Embryonic facial prominence (tissue), 1 donor: ENCODE measurements around the gene SH2D3C.

Source experiments
- DNase-seq: peaks from one replicate; pipeline ENCODE4 v3.0.0-alpha.2; 2016; ENCODE audit errors: extremely low spot score

Gene SH2D3C

GRCh38 chr9:127720031-127720864 is 58.2 kb downstream of the SH2D3C start:
- no peak for DNase-seq

DNA sequence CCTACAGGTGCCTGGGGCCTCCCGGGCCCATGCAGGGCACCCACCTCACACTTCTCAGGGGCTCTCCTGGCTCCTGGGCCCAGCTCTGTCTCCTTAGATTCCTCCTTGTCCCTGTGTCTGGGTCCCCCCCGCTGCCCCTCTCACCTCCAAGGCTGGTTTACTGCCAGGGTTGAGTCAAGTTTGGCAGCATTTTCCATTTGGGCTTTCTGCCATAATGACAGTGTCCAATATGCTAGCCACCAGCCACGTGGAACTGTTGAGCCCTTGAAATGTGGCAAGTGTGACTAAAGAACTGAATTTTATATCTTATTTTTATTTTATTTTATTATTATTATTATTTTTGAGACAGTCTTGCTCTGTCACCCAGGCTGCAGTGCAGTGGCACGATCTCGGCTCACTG is 60.7 kb downstream of the SH2D3C start:
- no peak for DNase-seq

DNA sequence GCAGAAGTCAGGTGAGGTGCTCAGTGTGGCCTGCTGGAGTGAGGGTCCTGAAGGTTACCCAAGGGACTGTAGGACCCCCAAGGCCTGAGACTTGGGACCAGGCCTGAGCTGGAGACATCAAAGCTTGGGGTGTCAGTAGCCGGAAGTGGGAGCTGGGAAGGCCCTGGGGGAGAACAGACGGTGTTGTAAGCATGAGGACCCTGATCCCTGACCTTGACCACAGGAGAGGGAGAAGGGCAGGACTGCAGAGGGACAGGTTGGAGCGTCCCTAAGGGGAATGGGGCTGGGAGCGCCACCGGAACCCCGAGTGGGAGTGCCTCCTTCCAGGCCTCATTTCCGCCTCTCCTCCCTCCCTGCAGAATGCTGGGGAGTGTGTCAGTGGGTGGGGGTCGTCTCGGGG is 62.1 kb downstream of the SH2D3C start:
- DNase-seq = no peak

DNA sequence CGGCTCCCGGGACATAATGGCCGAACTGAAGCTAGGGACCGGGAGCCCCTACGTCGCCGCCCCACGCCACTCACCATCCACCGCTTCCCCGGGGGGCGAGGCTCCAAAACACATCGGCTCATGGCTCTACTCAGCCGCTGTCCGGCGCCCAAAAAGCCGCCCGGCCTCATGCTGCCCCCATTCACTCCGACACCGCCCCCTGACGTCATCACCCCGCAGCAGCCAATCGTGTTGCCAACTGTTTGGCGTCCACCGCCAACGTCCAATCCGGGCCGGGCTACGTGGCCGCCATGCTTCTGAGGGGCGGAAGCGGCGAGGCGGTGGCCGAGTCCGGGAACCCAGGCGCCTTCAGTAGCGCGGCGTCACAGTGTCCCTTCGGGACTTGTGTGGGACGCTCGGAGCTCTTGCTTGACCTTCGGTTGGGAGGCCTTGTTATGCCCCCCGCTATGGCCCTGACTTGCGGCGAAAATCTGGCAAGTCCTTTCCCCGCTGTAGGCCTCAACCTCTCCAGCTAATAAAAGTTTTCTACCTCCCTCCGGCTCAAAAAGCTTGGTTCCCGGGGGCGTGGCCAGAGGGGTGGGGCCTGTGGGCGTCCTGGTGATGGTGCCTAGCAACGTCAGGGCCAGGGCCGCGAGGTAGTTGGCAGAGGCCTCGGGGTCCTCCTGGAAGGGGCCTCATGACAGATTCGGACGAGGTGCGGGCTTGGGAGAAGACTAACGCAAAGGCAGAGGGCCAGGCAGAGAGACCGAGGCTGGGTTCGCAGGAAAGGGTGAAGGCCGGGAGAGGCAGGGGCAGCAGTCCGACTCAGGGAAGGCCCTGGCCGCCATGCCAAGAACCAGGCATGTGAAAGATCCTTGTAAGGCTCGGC is 62.8 kb downstream of the SH2D3C start, which contains the start of the genes PTRH1 and TTC16:
TSS of gene PTRH1 (minus strand) at position 194 of the 868 bp plus-strand sequence. CDS start at position 170, 24 bp downstream.
TSS of gene TTC16 (plus strand) at position 610 of the 868 bp plus-strand sequence. CDS start at position 677, 67 bp downstream.
- peak; percentile 93 for DNase-seq

GRCh38 chr9:127714951-127715469 is 63.5 kb downstream of the SH2D3C start:
- no peak for DNase-seq

DNA sequence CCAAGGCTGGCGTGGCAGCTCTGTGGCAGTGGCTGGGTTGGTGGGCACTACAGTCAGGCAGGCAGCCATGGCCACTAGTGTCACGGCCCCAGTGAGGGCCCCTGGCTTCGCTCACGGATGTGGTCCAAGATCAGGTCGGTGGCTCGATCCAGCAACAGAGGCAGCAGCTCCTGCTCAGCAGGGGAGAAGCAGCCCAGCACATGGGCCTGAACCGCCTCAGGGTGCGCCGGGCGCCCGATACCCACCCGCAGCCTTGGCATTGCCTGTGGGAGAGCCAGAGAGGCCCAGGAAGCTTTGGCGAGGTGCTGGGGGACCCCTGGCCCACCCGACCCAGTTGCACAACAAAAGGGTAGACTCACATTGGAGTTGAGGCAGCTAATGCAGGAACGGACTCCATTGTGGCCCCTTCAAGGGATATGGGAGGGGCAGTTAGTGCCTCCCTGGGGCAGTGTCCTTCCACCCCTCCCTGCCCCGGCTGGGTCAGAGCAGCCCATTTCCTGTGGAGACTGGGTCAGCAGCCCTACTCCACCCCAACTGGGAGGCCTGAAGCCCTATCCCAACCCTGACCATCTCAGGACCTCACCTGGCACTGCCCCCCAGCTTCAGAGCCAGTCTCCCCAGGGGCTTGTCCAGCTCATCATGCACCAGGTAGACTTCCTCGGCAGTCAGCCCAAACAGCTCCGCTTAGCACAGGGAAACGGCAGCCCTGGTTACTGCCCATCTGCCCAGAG is 64.3 kb downstream of the SH2D3C start:
- no peak for DNase-seq

GRCh38 chr9:127712867-127713266 is 65.6 kb downstream of the SH2D3C start:
- no peak for DNase-seq

- no peak for DNase-seq
Observed at GRCh38 chr9:127712371-127712770, 66.1 kb downstream of the SH2D3C start.

DNA sequence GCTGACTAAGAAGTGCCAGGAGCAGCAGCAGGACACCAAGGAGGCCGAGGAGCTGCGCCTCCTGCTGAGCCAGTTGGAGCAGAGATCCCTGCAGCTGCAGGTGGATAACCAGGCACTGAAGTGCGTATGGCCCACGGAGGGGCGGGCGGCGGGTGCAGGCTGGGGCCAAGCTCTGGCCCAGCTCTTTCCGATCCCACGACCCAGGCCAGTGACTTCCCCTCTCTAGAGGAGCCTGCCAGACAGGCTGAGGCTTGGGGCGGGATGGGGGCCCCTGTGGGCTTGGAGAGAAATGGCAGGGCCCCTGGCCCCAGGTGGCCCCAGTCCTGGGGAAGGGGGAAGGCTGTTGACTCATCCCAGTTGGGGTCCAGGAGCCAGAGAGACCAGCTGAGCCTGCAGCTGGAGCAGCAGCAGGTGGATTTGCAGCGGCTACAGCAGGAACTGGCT is 66.6 kb downstream of the SH2D3C start:
- no peak for DNase-seq

- no peak for DNase-seq
Observed at GRCh38 chr9:127711226-127711701, 67.2 kb downstream of the SH2D3C start.

GRCh38 chr9:127710204-127710783 is 68.2 kb downstream of the SH2D3C start:
- no peak for DNase-seq

GRCh38 chr9:127708952-127709587 is 69.4 kb downstream of the SH2D3C start:
- no peak for DNase-seq

GRCh38 chr9:127707766-127708165 is 70.7 kb downstream of the SH2D3C start:
- no peak for DNase-seq

DNA sequence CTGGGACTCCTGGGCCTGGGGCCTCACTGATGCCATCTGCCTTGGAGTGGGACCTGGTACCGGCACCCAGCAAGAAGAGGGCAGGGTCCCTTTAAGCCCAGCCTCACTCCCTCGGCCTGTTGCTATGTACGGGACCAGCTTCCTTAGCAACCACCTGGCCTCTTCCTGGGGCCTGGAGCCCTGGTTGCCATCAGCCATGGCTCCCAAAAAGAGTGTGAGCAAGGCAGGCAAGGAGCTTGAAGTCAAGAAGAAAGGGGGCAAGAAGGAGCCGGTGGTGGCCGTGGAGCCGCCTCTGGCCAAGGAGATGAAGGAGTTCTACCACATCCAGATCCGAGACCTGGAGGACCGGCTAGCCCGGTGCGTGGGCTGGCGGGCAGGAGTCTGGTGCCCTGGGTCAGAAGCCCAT is 71.6 kb downstream of the SH2D3C start, which contains the start of gene CFAP157:
TSS of gene CFAP157 (plus strand) at position 153 of the 406 bp plus-strand sequence. CDS start at position 197, 44 bp downstream.
- DNase-seq = no peak

DNA sequence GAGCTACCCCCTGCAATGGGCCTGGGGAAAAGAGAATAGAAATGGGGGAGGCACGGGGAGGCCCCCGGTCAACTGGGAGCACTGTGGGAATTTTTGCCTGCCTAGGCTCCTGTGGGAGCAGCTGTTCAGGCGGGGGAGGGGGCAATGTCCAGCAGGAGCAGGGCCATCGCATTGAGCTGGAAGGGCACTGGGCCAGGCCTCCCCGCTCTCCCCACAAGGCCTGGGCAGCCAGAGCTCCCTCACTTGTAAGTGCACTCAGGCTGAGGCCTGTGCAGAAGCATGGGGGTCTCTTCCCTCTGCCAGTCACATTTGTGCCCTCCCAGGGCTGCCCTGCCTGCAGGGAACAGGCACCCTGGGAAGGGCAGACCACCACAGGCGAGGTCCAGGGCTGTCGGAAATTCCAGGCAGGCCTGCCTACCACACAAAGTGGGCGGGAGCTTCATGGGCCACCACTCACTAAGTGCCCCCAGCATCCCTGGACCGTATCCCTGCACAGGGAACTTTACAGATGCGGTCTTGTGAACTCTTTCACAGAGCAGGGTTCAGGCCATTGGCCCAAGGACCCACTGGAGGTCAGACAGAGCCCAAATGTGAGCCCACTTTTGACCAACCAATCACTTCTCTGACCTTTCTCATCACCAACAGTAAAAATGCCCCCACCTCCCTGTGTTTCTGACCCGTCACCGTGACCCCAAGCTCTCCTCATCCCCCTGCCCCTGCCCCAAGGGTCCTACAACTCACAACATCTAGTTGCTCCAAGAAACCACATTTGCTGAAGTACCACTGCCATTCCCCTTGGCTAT is 72.7 kb downstream of the SH2D3C start:
- DNase-seq = no peak

- DNase-seq = no peak
Observed at GRCh38 chr9:127703289-127703946, 75.0 kb downstream of the SH2D3C start.

GRCh38 chr9:127700594-127701255 is 77.7 kb downstream of the SH2D3C start:
- DNase-seq = no peak

DNA sequence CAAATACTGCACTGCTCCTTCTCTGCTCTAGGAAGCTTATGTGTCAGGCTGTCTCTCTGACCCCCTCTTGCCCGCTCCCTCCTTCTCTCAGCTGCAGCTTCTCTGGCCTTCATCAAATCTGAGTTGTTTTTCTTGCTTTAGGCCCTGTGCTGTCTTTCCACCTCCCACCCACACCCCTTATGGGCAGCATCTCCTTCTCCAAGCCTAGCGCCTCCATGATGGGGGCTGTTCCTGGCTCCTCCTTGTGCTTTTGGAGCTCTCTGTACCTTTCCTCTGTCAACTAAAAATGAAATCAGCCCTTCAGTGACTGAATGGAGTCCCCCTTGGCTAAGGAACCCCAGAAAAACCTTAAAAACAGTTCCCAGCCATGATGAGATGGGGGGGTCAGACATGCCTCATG is 78.3 kb downstream of the SH2D3C start:
- no peak for DNase-seq
